Hepatocyte (in vitro differentiated cells): Measurements from ENCODE around the gene ATP8A2. TPM values are rescaled to one million over a fixed set of nuclear protein-coding genes. Genes with fewer than 3 reads are reported as not detected.

Experiments
- DNase-seq: peaks from one replicate; pipeline ENCODE4 v3.0.0-alpha.2; 2016; ENCODE audit warnings: low spot score
- H2AFZ ChIP-seq: fragments of 200-600 bp; sonication (generic); 2 replicates; pipeline ENCODE4 v1.6.0; 2016; ENCODE audit warnings: antibody characterized with exemption, mild to moderate bottlenecking
- H3K27ac ChIP-seq: fragments of 200-600 bp; sonication (generic); 2 replicates; pipeline ENCODE4 v1.5.1; 2016; ENCODE audit warnings: mild to moderate bottlenecking
- H3K27me3 ChIP-seq: fragments of 200-600 bp; sonication (generic); 2 replicates; pipeline ENCODE4 v1.6.1; 2016
- H3K36me3 ChIP-seq: fragments of 200-600 bp; sonication (generic); replicated peaks from 2 replicates; pipeline ENCODE4 v1.5.1; 2016; ENCODE audit warnings: low read depth; ENCODE audit not compliant: insufficient read depth
- H3K4me1 ChIP-seq: fragments of 200-600 bp; sonication (generic); 2 replicates; pipeline ENCODE4 v1.5.1; 2016; ENCODE audit warnings: mild to moderate bottlenecking, moderate library complexity; ENCODE audit not compliant: insufficient read depth
- H3K4me2 ChIP-seq: fragments of 200-600 bp; sonication (generic); 2 replicates; pipeline ENCODE4 v1.6.0; 2016
- H3K4me3 ChIP-seq: fragments of 200-600 bp; sonication (generic); 2 replicates; pipeline ENCODE4 v1.5.1; 2016; ENCODE audit warnings: mild to moderate bottlenecking
- H3K79me2 ChIP-seq: fragments of 200-600 bp; sonication (generic); 2 replicates; pipeline ENCODE4 v1.6.0; 2017; ENCODE audit warnings: mild to moderate bottlenecking
- H3K9me2 ChIP-seq: fragments of 200-600 bp; sonication (generic); replicated peaks from 2 replicates; pipeline ENCODE4 v1.6.0; 2017; ENCODE audit warnings: mild to moderate bottlenecking; ENCODE audit not compliant: insufficient read depth
- H3K9me3 ChIP-seq: fragments of 200-600 bp; sonication (generic); 2 replicates; pipeline ENCODE4 v1.5.1; 2016; ENCODE audit warnings: low read depth, mild to moderate bottlenecking
- H4K20me1 ChIP-seq: fragments of 200-600 bp; sonication (generic); 2 replicates; pipeline ENCODE4 v1.6.0; 2016; ENCODE audit warnings: mild to moderate bottlenecking; ENCODE audit not compliant: insufficient read depth, poor library complexity, severe bottlenecking
- EZH2 ChIP-seq: fragments of 200-600 bp; sonication (generic); IDR thresholded peaks from 2 replicates; pipeline ENCODE4 v1.6.1; 2016; ENCODE audit warnings: antibody characterized with exemption, mild to moderate bottlenecking, borderline replicate concordance
- EZH2phosphoT487 ChIP-seq: fragments of 200-600 bp; sonication (generic); IDR thresholded peaks from one replicate; pipeline ENCODE4 v1.6.1; 2018; ENCODE audit warnings: antibody characterized with exemption, mild to moderate bottlenecking, low read depth, moderate library complexity; ENCODE audit not compliant: unreplicated experiment, severe bottlenecking
- WGBS: methylation state at CpG from one replicate; pipeline ENCODE4 v1.1.6; 2016; ENCODE audit warnings: low lambda C conversion rate; ENCODE audit errors: missing lambda C conversion rate; 5-methylcytosine and 5-hydroxymethylcytosine counted together
- polyA plus RNA-seq: library from polyadenylated mRNA; unstranded; fragments of >200 nt; fragmentation: Nextera tagmentation; extraction: Ambion mirVana; gene quantifications from 2 replicates; pipeline ENCODE4 v1.2.1, GENCODE V29; 2016
- total RNA-seq: library from RNA; depleted of rRNA; stranded (reverse); fragments of >200 nt; gene quantifications from 2 replicates; pipeline ENCODE4 v1.2.3, GENCODE V29; 2014
- TF ChIP-seq, protein P1 (sequence below): fragments of 200-600 bp; sonication (generic); IDR thresholded peaks from 2 replicates; pipeline ENCODE4 v1.5.1; 2016; ENCODE audit warnings: antibody characterized with exemption, mild to moderate bottlenecking; ENCODE audit not compliant: poor library complexity

ATP8A2 gene
- total and polyA plus RNA-seq, 2 experiments from 2014 or later = 2.1 to 3.1 TPM

- Histone ChIP-seq H3K79me2 (no peaks in the 10 kb centered on the region), H3K9me3 (no peaks in the 10 kb centered on the region), H3K4me3 (no peak overlapping the region), H3K36me3 (no peaks in the 10 kb centered on the region), H2AFZ (no peak overlapping the region), H3K4me2 (no peak overlapping the region), H3K27ac (no peak overlapping the region), H3K27me3 (no peaks in the 10 kb centered on the region), H4K20me1 (no peaks in the 10 kb centered on the region), H3K9me2 (no peaks in the 10 kb centered on the region), H3K4me1 (peaks cover 3% of the 10 kb centered on the region)
- TF ChIP-seq, protein P1, sequence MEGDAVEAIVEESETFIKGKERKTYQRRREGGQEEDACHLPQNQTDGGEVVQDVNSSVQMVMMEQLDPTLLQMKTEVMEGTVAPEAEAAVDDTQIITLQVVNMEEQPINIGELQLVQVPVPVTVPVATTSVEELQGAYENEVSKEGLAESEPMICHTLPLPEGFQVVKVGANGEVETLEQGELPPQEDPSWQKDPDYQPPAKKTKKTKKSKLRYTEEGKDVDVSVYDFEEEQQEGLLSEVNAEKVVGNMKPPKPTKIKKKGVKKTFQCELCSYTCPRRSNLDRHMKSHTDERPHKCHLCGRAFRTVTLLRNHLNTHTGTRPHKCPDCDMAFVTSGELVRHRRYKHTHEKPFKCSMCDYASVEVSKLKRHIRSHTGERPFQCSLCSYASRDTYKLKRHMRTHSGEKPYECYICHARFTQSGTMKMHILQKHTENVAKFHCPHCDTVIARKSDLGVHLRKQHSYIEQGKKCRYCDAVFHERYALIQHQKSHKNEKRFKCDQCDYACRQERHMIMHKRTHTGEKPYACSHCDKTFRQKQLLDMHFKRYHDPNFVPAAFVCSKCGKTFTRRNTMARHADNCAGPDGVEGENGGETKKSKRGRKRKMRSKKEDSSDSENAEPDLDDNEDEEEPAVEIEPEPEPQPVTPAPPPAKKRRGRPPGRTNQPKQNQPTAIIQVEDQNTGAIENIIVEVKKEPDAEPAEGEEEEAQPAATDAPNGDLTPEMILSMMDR = no peak
- no peak for TF ChIP-seq EZH2phosphoT487
- TF ChIP-seq EZH2 = no peak
- DNase-seq = no peak
- WGBS = 84% methylated on average over 7 of the region's 7 CpGs
Observed at GRCh38 chr13:25778365-25778764, 406.6 kb downstream of the ATP8A2 start.

GRCh38 chr13:25778808-25779305, 407.1 kb downstream of the ATP8A2 start:
- Histone ChIP-seq H3K9me2 (no peaks in the 10 kb centered on the region), H3K27ac (no peak overlapping the region), H3K27me3 (no peaks in the 10 kb centered on the region), H3K79me2 (no peaks in the 10 kb centered on the region), H2AFZ (no peak overlapping the region), H3K4me1 (peaks cover 3% of the 10 kb centered on the region), H3K4me2 (no peak overlapping the region), H4K20me1 (no peaks in the 10 kb centered on the region), H3K9me3 (no peaks in the 10 kb centered on the region), H3K36me3 (no peaks in the 10 kb centered on the region), H3K4me3 (no peak overlapping the region)
- TF ChIP-seq EZH2phosphoT487 = no peak
- DNase-seq = no peak
- 78% methylated on average over 4 of the region's 4 CpGs for WGBS

DNA sequence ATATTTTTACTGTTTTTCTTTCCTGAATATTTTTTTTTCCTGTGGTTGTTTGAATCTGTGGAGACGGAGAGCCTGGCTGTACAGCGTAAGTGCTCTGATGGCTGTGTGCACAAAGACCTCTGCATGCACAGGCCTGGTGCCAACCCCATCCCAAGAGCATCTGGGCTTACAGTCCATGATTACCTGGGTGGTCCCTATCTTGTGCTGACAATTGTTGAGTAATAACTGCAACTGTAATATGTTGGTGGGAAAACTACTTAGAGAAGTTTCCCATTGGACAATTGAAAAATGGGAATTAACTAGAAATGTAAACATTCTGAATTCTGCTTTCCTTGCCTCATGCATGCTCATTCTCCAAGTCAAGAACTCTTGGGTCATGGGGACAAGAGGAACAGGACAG, 411.3 kb downstream of the ATP8A2 start:
- Histone ChIP-seq H3K9me3 (no peaks in the 10 kb centered on the region), H3K4me2 (no peak overlapping the region), H2AFZ (no peak overlapping the region), H4K20me1 (no peaks in the 10 kb centered on the region), H3K27ac (no peak overlapping the region), H3K27me3 (no peaks in the 10 kb centered on the region), H3K4me1 (no peaks in the 10 kb centered on the region), H3K9me2 (no peaks in the 10 kb centered on the region), H3K4me3 (no peak overlapping the region), H3K36me3 (no peaks in the 10 kb centered on the region), H3K79me2 (no peaks in the 10 kb centered on the region)
- no peak for DNase-seq
- TF ChIP-seq EZH2phosphoT487 (no peak), EZH2 (no peak)
- TF ChIP-seq, protein P1 = no peak
- WGBS = 80% methylated on average over 2 of the region's 2 CpGs

DNA sequence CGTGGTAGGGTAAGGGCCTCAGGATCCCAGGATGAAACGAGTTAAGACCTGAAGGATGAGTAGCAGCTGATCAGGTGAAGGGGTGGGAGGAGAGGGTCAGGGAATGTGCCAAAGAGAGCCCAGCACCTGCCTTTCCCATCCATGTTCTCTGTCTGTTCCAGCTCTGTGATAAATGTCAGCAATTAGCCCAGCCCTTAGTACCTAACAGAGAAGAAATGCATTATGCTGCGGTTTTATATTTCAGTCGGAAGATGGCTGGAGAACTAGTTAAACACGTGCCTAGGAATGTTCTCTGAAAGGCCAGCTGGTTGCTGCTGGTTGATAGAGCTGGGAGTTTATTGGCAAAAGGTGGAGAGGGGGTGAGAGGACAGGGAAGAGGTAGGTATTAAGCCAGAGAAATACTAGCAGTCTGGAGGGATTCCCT, 411.8 kb downstream of the ATP8A2 start:
- Histone ChIP-seq H3K36me3 (no peaks in the 10 kb centered on the region), H3K27me3 (no peaks in the 10 kb centered on the region), H3K4me1 (no peaks in the 10 kb centered on the region), H3K4me2 (no peak overlapping the region), H2AFZ (no peak overlapping the region), H3K9me3 (no peaks in the 10 kb centered on the region), H3K27ac (no peak overlapping the region), H3K79me2 (no peaks in the 10 kb centered on the region), H4K20me1 (no peaks in the 10 kb centered on the region), H3K9me2 (no peaks in the 10 kb centered on the region), H3K4me3 (no peak overlapping the region)
- TF ChIP-seq, protein P1 = no peak
- TF ChIP-seq EZH2phosphoT487 = no peak
- TF ChIP-seq EZH2 = no peak
- 54% methylated on average over 5 of the region's 5 CpGs for WGBS
- DNase-seq = no peak
